Lung (tissue), 12 donors: ENCODE results near the gene FAM149B1. TPM values are rescaled to one million over a fixed set of nuclear protein-coding genes. Genes with fewer than 3 reads are reported as not detected.

ENCODE experiments used
- ATAC-seq: fragments of 200-7000 bp; cut with Tn5 transposase; one replicate; pipeline ENCODE4 v1.9.1; 2020; ENCODE audit warnings: moderate number of reproducible peaks; ENCODE audit not compliant: insufficient read depth, low FRiP score
- DNase-seq, 3 donors: peaks; one replicate each; pipeline ENCODE4 v3.0.0-alpha.2; 2013 to 2017
- H3K27ac ChIP-seq, 2 donors: one replicate each; pipeline ENCODE4 v1.5.1; 2013; ENCODE audit warnings: mild to moderate bottlenecking in 2 of 2, moderate library complexity in 2 of 2, control low read depth in 1 of 2, inconsistent platforms in 1 of 2, low read depth in 1 of 2, low read length in 1 of 2
- H3K27me3 ChIP-seq, 3 donors: one replicate each; pipeline ENCODE4 v1.5.1; 2013; ENCODE audit warnings: low read length in 2 of 3; ENCODE audit not compliant: control insufficient read depth in 3 of 3, insufficient read depth in 3 of 3
- H3K36me3 ChIP-seq, 4 donors: one replicate each; pipeline ENCODE4 v1.5.1; 2013; ENCODE audit warnings: low read length in 4 of 4, mild to moderate bottlenecking in 1 of 4, moderate library complexity in 1 of 4; ENCODE audit not compliant: control insufficient read depth in 4 of 4, insufficient read depth in 4 of 4
- H3K4me1 ChIP-seq, 5 donors: one replicate each; pipeline ENCODE4 v1.5.1; 2013; ENCODE audit warnings: low read length in 5 of 5, mild to moderate bottlenecking in 2 of 5, moderate library complexity in 1 of 5; ENCODE audit not compliant: control insufficient read depth in 5 of 5, insufficient read depth in 5 of 5
- H3K4me3 ChIP-seq: one replicate; pipeline ENCODE4 v1.5.1; 2013; ENCODE audit warnings: mild to moderate bottlenecking, control low read depth, moderate library complexity
- H3K9ac ChIP-seq, 2 donors: one replicate each; pipeline ENCODE4 v1.5.1; 2013; ENCODE audit warnings: low read length in 2 of 2, control low read depth in 1 of 2; ENCODE audit not compliant: insufficient read depth in 1 of 2
- H3K9me3 ChIP-seq, 4 donors: one replicate each; pipeline ENCODE4 v1.5.1; 2013; ENCODE audit warnings: low read length in 3 of 4, mild to moderate bottlenecking in 1 of 4, moderate library complexity in 1 of 4; ENCODE audit not compliant: control insufficient read depth in 4 of 4, insufficient read depth in 3 of 4
- CTCF ChIP-seq: IDR thresholded peaks from 2 replicates; pipeline ENCODE4 v1.5.1; 2012; ENCODE audit warnings: mild to moderate bottlenecking; ENCODE audit errors: control extremely low read depth, extremely low read depth
- WGBS, 2 donors: extraction: QIAGEN DNeasy Blood & Tissue Kit; methylation state at CpG; one replicate each; pipeline ENCODE4 v1.1.7; 2013; 5-methylcytosine and 5-hydroxymethylcytosine counted together
- polyA plus RNA-seq, 2 donors: library from polyadenylated mRNA; stranded (reverse); fragments of 200-250 nt; gene quantifications; one replicate each; pipeline ENCODE4 v1.2.1, GENCODE V29; 2013
- total RNA-seq, 2 donors: library from RNA; depleted of rRNA in 1 of 2; stranded (reverse); fragments of >200 nt in 1 of 2; gene quantifications; one replicate each; pipeline ENCODE4 v1.2.1, GENCODE V29; 2014 to 2021
- donor health status: control.
- donor health status: control.
- donor health status: Bipolar disorder and iron deficiency.
- donor health status: healthy.
- donor health status: DM: yes; HTN: yes; CAD: no.

The FAM149B1 gene
- total and polyA plus RNA-seq, 4 donors = 10.7 to 35.9 (median 18.0) TPM

GRCh38 chr10:73168465-73168803 is 515 bp downstream of the FAM149B1 start:
- DNase-seq (peak in 1 of 3 donors; percentile 49), ATAC-seq (peak; percentile 48)
- Histone ChIP-seq H3K36me3 (peaks cover 0 to 8% (median under 1%) of the 10 kb centered on the region in 4 donors), H3K9me3 (no peaks in the 10 kb centered on the region), H3K4me1 (peaks cover 0 to 13% (median 6%) of the 10 kb centered on the region in 5 donors), H3K27ac (peak overlapping the region; percentile 93 to 99), H3K4me3 (peak overlapping the region; percentile 90), H3K27me3 (no peaks in the 10 kb centered on the region), H3K9ac (peak overlapping the region; percentile 66 to 95)
- TF ChIP-seq CTCF = no peak
- 0% methylated on average over 6 of the region's 6 CpGs for WGBS, 2 donors

GRCh38 chr10:73169320-73169719 is 1.4 kb downstream of the FAM149B1 start:
- TF ChIP-seq CTCF = no peak
- H3K36me3 ChIP-seq = peaks cover 0 to 4% (median 0%) of the 10 kb centered on the region in 4 donors
- H3K27me3 ChIP-seq = no peaks in the 10 kb centered on the region
- H3K4me3 ChIP-seq = no peak overlapping the region
- WGBS, 2 donors = 95 to 96% methylated on average over 3 of the region's 3 CpGs
- H3K4me1 ChIP-seq = peaks cover 0 to 13% (median 6%) of the 10 kb centered on the region in 5 donors
- H3K9me3 ChIP-seq = no peaks in the 10 kb centered on the region
- ATAC-seq (no peak), DNase-seq (no peak)
- no peak overlapping the region for H3K27ac ChIP-seq
- no peak overlapping the region for H3K9ac ChIP-seq

- H3K4me3 ChIP-seq = no peak overlapping the region
- TF ChIP-seq CTCF = no peak
- no peaks in the 10 kb centered on the region for H3K9me3 ChIP-seq
- no peak overlapping the region for H3K27ac ChIP-seq
- no peak overlapping the region for H3K9ac ChIP-seq
- no peak for DNase-seq
- H3K4me1 ChIP-seq = peaks cover 0 to 6% (median 2%) of the 10 kb centered on the region in 5 donors
- H3K27me3 ChIP-seq = no peaks in the 10 kb centered on the region
- no peak for ATAC-seq
- peaks cover 0 to 24% (median 3%) of the 10 kb centered on the region in 4 donors for H3K36me3 ChIP-seq
These were observed 4.9 kb downstream of the FAM149B1 start for GRCh38 chr10:73172867-73173266.
